Measurements from ENCODE around the gene SH3RF2.

DNA sequence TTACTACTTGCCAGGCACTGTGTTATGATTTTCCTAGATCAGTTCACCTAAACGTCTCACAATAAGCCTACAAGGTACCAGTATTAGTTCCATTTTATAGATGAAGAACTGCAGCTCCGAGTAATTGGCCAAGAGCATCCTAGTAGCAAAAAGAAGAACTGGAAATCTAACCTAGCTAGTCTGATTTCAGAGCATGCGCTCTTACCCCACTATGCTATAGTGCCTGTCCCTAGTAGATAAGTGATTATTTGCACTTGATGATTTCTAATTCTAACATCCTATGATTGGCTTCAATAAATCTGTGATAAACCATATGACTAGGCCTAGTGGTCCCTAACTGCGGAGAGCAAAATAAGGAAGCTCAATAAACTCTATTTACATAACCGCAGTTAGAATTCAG is 176.1 kb downstream of the SH3RF2 start:
- TF ChIP-seq EZH2 (IDR thresholded peaks at IDR 0.05): no peak
- no peak for TF ChIP-seq POLR2AphosphoS5 (IDR thresholded peaks at IDR 0.05; ENCODE audit: borderline replicate concordance, low read depth, low read length)
- TF ChIP-seq FOXP2 (optimal IDR thresholded peaks at IDR 0.05; ENCODE audit: control extremely low read depth, extremely low read length, insufficient read depth): no peak
